ENCODE data around the gene MS4A4E.
"Not testable (repeated sequence)": the region's sequence is repeated elsewhere in the genome, so short reads cannot be mapped to it uniquely, and the experiment has no call there.

The MS4A4E gene

GRCh38 chr11:60214386-60214785 lies 28.6 kb downstream of the MS4A4E start:
- DNase-seq = no peak

GRCh38 chr11:60211206-60211605 lies 31.7 kb downstream of the MS4A4E start:
- no peak for DNase-seq

GRCh38 chr11:60209977-60210376 lies 33.0 kb downstream of the MS4A4E start:
- DNase-seq = no peak

GRCh38 chr11:60208951-60209350 lies 34.0 kb downstream of the MS4A4E start:
- no peak for DNase-seq

- no peak for DNase-seq
These were observed 34.6 kb downstream of the MS4A4E start for GRCh38 chr11:60208146-60208895.

GRCh38 chr11:60206616-60207015 lies 36.3 kb downstream of the MS4A4E start:
- DNase-seq = no peak

GRCh38 chr11:60204922-60205321 lies 38.0 kb downstream of the MS4A4E start:
- DNase-seq = no peak

GRCh38 chr11:60201334-60201733 lies 41.6 kb downstream of the MS4A4E start:
- DNase-seq = not testable (repeated sequence)

GRCh38 chr11:60197442-60197841 lies 45.5 kb downstream of the MS4A4E start:
- no peak for DNase-seq

- no peak for DNase-seq
These were observed 47.0 kb downstream of the MS4A4E start for GRCh38 chr11:60195923-60196368.

GRCh38 chr11:60194511-60194910 lies 48.4 kb downstream of the MS4A4E start:
- no peak for DNase-seq

- peak; percentile 4 for DNase-seq
These were observed 49.1 kb downstream of the MS4A4E start for GRCh38 chr11:60193687-60194433.

- not testable (repeated sequence) for DNase-seq
These were observed 50.4 kb downstream of the MS4A4E start for GRCh38 chr11:60192564-60192963.

GRCh38 chr11:60188481-60188880 lies 54.5 kb downstream of the MS4A4E start:
- DNase-seq = not testable (repeated sequence)

- DNase-seq = not testable (repeated sequence)
These were observed 56.8 kb downstream of the MS4A4E start for GRCh38 chr11:60186128-60186527.

- DNase-seq = not testable (repeated sequence)
These were observed 57.5 kb downstream of the MS4A4E start for GRCh38 chr11:60185512-60185827.

GRCh38 chr11:60184824-60185511 lies 58.0 kb downstream of the MS4A4E start:
- DNase-seq = no peak

GRCh38 chr11:60183591-60184205 lies 59.2 kb downstream of the MS4A4E start:
- DNase-seq = no peak

- DNase-seq = no peak
These were observed 60.2 kb downstream of the MS4A4E start, which contains the start of gene MS4A6A for GRCh38 chr11:60182541-60183330. Gene MS4A6A (minus strand): TSS chr11:60183083. CDS start chr11:60181727, 1,356 bp downstream.

- no peak for DNase-seq
These were observed 67.1 kb downstream of the MS4A4E start for GRCh38 chr11:60175860-60176275.

GRCh38 chr11:60172011-60172410 lies 70.9 kb downstream of the MS4A4E start:
- DNase-seq = no peak

GRCh38 chr11:60170566-60170965 lies 72.4 kb downstream of the MS4A4E start:
- no peak for DNase-seq

Data from GOT3 (cell line).